Body of pancreas (tissue), 4 donors: ENCODE results near the gene TTF2. TPM values are rescaled to one million over a fixed set of nuclear protein-coding genes. Genes with fewer than 3 reads are reported as not detected.

Experiments used
- ATAC-seq: fragments of 150-250 bp; one replicate; pipeline ENCODE4 v1.9.1; 2016
- DNase-seq, 4 donors: peaks; one replicate each; pipeline ENCODE4 v3.0.0-alpha.2; 2019
- H3K27ac ChIP-seq, 4 donors: fragments of 200-600 bp; sonication (generic); 1 replicate in 3 of 4; 2 replicates in 1 of 4; pipeline versions ENCODE4 v1.5.1 to v1.6.1; 2016 to 2019; ENCODE audit warnings: mild to moderate bottlenecking in 1 of 4, mixed read lengths in 1 of 4, moderate library complexity in 1 of 4
- H3K27me3 ChIP-seq, 2 donors: fragments of 200-600 bp; sonication (generic); one replicate each; pipeline ENCODE4 v1.6.0; 2016; ENCODE audit warnings: mild to moderate bottlenecking in 1 of 2
- H3K36me3 ChIP-seq, 2 donors: fragments of 200-600 bp; sonication (generic); replicated peaks in 1 of 2; 2 replicates each; pipeline ENCODE4 v1.5.1; 2016; ENCODE audit warnings: low read depth in 2 of 2; ENCODE audit not compliant: insufficient read depth in 1 of 2
- H3K4me1 ChIP-seq: fragments of 200-600 bp; sonication (generic); one replicate; pipeline ENCODE4 v1.6.0; 2016
- H3K4me3 ChIP-seq, 2 donors: fragments of 200-600 bp; sonication (generic); 1 replicate in 1 of 2; 2 replicates in 1 of 2; pipeline ENCODE4 v1.5.1; 2016 to 2019
- H3K9me3 ChIP-seq, 3 donors: fragments of 200-600 bp; sonication (generic); 1 replicate in 2 of 3; 2 replicates in 1 of 3; pipeline ENCODE4 v1.5.1; 2016
- CTCF ChIP-seq, 7 experiments: fragments of 450-650 bp in 4 of 7; fragments of 200-600 bp in 3 of 7; sonication (generic) in 3 of 7; IDR thresholded peaks; one replicate each; pipeline ENCODE4 v1.5.1; 2016 to 2019; ENCODE audit warnings: antibody characterized with exemption in 7 of 7
- POLR2A ChIP-seq, 3 donors: fragments of 450-650 bp; IDR thresholded peaks; one replicate each; pipeline ENCODE4 v1.6.1; 2016; ENCODE audit warnings: antibody characterized with exemption in 3 of 3, mild to moderate bottlenecking in 2 of 3
- WGBS, 2 donors: methylation state at CpG; one replicate each; pipeline ENCODE4 v1.1.5; 2017; 5-methylcytosine and 5-hydroxymethylcytosine counted together
- intact Hi-C: fragments of 100-400 bp; cut with DNase I; formaldehyde crosslinking; loops from one replicate; pipeline ENCODE4 v1.15.1; 2023
- total RNA-seq, 2 donors: library from RNA; depleted of rRNA; stranded (reverse); fragments of >200 nt; gene quantifications; one replicate each; pipeline ENCODE4 v1.1.0, GENCODE V29; 2016

Gene TTF2
- total RNA-seq, 2 donors from 2014 or later = 7.8 to 9.6 TPM

- H3K9me3 ChIP-seq = no peaks in the 10 kb centered on the region
- TF ChIP-seq POLR2A (IDR thresholded peaks at IDR 0.05) = no peak
- TF ChIP-seq CTCF (IDR thresholded peaks at IDR 0.05) = no peak
- H3K27me3 ChIP-seq = no peaks in the 10 kb centered on the region
- ATAC-seq = no peak
- H3K4me1 ChIP-seq = peaks cover 8% of the 10 kb centered on the region
- H3K36me3 ChIP-seq = no peaks in the 10 kb centered on the region
- no peak overlapping the region for H3K27ac ChIP-seq
- no peak overlapping the region for H3K4me3 ChIP-seq
- no peak for DNase-seq
- WGBS, 2 donors = 80 to 88% methylated on average over 3 of the region's 3 CpGs
- intact Hi-C loops = no loop called here
Observed at GRCh38 chr1:117015724-117016123, 44.4 kb upstream of the TTF2 start.

DNA sequence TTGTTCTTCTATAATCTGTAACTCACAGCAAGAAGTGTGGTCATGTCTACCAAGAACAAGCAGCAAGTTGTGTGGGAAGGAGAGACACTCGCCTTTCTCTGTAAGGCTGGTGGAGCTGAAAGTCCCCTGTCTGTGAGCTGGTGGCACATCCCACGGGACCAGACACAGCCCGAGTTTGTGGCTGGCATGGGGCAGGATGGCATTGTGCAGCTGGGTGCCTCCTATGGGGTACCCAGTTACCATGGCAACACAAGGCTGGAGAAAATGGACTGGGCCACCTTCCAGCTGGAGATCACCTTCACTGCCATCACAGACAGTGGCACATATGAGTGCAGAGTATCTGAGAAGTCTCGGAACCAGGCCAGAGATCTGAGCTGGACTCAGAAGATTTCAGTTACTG is 43.1 kb upstream of the TTF2 start:
- H3K27ac ChIP-seq = no peak overlapping the region
- TF ChIP-seq CTCF (IDR thresholded peaks at IDR 0.05) (no peak), POLR2A (IDR thresholded peaks at IDR 0.05) (no peak)
- H3K4me3 ChIP-seq = no peak overlapping the region
- ATAC-seq = no peak
- H3K4me1 ChIP-seq = peaks cover 8% of the 10 kb centered on the region
- WGBS, 2 donors = 84 to 89% methylated on average over 4 of the region's 4 CpGs
- no peak for DNase-seq
- no peaks in the 10 kb centered on the region for H3K36me3 ChIP-seq
- no peaks in the 10 kb centered on the region for H3K9me3 ChIP-seq
- intact Hi-C loops = no loop called here
- H3K27me3 ChIP-seq = no peaks in the 10 kb centered on the region

DNA sequence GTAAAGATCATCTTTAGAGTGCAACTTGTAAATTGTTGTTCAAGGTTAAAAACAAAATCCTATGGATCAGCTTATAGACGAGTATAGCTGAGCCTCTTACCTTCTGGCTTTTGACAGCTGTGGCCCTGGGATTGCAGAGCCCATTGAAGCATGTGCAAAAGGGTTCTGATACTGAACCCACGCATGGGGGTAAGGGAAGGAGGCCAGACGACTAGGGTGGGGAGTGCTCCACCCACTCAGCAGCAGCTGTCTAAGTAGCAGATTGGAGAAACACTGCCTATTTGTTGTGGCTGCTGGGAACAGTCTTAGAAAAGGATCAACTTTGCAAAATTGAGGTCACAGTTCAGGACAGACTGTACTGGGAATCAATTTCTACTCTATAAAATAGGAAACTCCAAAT is 42.5 kb upstream of the TTF2 start:
- Histone ChIP-seq H3K27ac (no peak overlapping the region), H3K9me3 (no peaks in the 10 kb centered on the region), H3K27me3 (no peaks in the 10 kb centered on the region), H3K4me3 (no peak overlapping the region), H3K4me1 (peaks cover 8% of the 10 kb centered on the region), H3K36me3 (no peaks in the 10 kb centered on the region)
- intact Hi-C loops = no loop called here
- DNase-seq = no peak
- TF ChIP-seq POLR2A (IDR thresholded peaks at IDR 0.05) (no peak), CTCF (IDR thresholded peaks at IDR 0.05) (no peak)
- ATAC-seq = no peak
- WGBS, 2 donors = 63 to 68% methylated on average over 3 of the region's 3 CpGs

GRCh38 chr1:117020526-117021156 is 39.5 kb upstream of the TTF2 start:
- no peak for ATAC-seq
- intact Hi-C loops = no loop called here
- Histone ChIP-seq H3K27me3 (no peaks in the 10 kb centered on the region), H3K27ac (no peak overlapping the region), H3K36me3 (no peaks in the 10 kb centered on the region), H3K4me3 (no peak overlapping the region), H3K4me1 (no peaks in the 10 kb centered on the region), H3K9me3 (no peaks in the 10 kb centered on the region)
- WGBS, 2 donors = 24 to 41% methylated on average over 1 of the region's 1 CpG
- TF ChIP-seq POLR2A (IDR thresholded peaks at IDR 0.05) = no peak
- no peak for TF ChIP-seq CTCF (IDR thresholded peaks at IDR 0.05)
- DNase-seq = no peak

- TF ChIP-seq POLR2A (IDR thresholded peaks at IDR 0.05) (no peak), CTCF (IDR thresholded peaks at IDR 0.05) (no peak)
- no peaks in the 10 kb centered on the region for H3K9me3 ChIP-seq
- DNase-seq (no peak), ATAC-seq (no peak)
- H3K27me3 ChIP-seq = no peaks in the 10 kb centered on the region
- no peaks in the 10 kb centered on the region for H3K36me3 ChIP-seq
- H3K4me3 ChIP-seq = no peak overlapping the region
- peaks cover 5% of the 10 kb centered on the region for H3K4me1 ChIP-seq
- WGBS, 2 donors = 62 to 78% methylated on average over 3 of the region's 3 CpGs
- intact Hi-C loops = no loop called here
- H3K27ac ChIP-seq = no peak overlapping the region
Observed at GRCh38 chr1:117022114-117022513, 38.0 kb upstream of the TTF2 start.
